Activated B cell treated with CpG ODN at 0.5 μM for 24 hours (primary cell): ENCODE results near the gene SHC1. TPM values are rescaled to one million over a fixed set of nuclear protein-coding genes. Genes with fewer than 3 reads are reported as not detected.

Source experiments
- ATAC-seq: fragments of 200-7000 bp; cut with Tn5 transposase; one replicate; pipeline ENCODE4 v1.10.0; 2021; ENCODE audit warnings: low read depth, mild to moderate bottlenecking, moderate library complexity
- CTCF ChIA-PET: fragments of 350-600 bp; sonication (Branson Sonifier 250); formaldehyde crosslinking; loops from one replicate; lab custom pipeline; 2021; ENCODE audit warnings: antibody characterized with exemption; lab: Charles Lee
- POLR2A ChIA-PET: fragments of 350-600 bp; sonication (Branson Sonifier 250); formaldehyde crosslinking; loops from one replicate; lab custom pipeline; 2021; ENCODE audit warnings: antibody characterized with exemption; lab: Charles Lee
- DNase-seq: peaks from one replicate; pipeline ENCODE4 v3.0.0; 2022
- H3K27ac Mint-ChIP-seq: one replicate; pipeline ENCODE4 v1.8.0; 2020; ENCODE audit warnings: mixed read lengths
- H3K27me3 Mint-ChIP-seq: one replicate; pipeline ENCODE4 v1.8.0; 2021; ENCODE audit warnings: mixed read lengths
- H3K36me3 Mint-ChIP-seq: one replicate; pipeline ENCODE4 v1.8.0; 2021; ENCODE audit warnings: low read depth, mixed read lengths
- H3K4me1 Mint-ChIP-seq: one replicate; pipeline ENCODE4 v1.8.0; 2021; ENCODE audit warnings: mixed read lengths
- H3K4me3 Mint-ChIP-seq: one replicate; pipeline ENCODE4 v1.8.0; 2020; ENCODE audit warnings: mild to moderate bottlenecking, mixed read lengths
- H3K9me3 Mint-ChIP-seq: one replicate; pipeline ENCODE4 v1.8.0; 2020; ENCODE audit warnings: mixed read lengths
- intact Hi-C: fragments of 100-400 bp; cut with micrococcal nuclease; formaldehyde crosslinking; loops from one replicate; pipeline ENCODE4 v1.15.1; 2024
- total RNA-seq: library from RNA; stranded (reverse); gene quantifications from 2 replicates; pipeline ENCODE4 v1.2.3, GENCODE V29; 2022
- TF ChIP-seq, protein P1 (sequence below): fragments of 200-600 bp; IDR thresholded peaks from one replicate; pipeline ENCODE4 v1.8.0; 2022; ENCODE audit warnings: antibody characterized with exemption, mild to moderate bottlenecking

SHC1 gene
- total RNA-seq, 1 donor from 2014 or later = 60.9 TPM

DNA sequence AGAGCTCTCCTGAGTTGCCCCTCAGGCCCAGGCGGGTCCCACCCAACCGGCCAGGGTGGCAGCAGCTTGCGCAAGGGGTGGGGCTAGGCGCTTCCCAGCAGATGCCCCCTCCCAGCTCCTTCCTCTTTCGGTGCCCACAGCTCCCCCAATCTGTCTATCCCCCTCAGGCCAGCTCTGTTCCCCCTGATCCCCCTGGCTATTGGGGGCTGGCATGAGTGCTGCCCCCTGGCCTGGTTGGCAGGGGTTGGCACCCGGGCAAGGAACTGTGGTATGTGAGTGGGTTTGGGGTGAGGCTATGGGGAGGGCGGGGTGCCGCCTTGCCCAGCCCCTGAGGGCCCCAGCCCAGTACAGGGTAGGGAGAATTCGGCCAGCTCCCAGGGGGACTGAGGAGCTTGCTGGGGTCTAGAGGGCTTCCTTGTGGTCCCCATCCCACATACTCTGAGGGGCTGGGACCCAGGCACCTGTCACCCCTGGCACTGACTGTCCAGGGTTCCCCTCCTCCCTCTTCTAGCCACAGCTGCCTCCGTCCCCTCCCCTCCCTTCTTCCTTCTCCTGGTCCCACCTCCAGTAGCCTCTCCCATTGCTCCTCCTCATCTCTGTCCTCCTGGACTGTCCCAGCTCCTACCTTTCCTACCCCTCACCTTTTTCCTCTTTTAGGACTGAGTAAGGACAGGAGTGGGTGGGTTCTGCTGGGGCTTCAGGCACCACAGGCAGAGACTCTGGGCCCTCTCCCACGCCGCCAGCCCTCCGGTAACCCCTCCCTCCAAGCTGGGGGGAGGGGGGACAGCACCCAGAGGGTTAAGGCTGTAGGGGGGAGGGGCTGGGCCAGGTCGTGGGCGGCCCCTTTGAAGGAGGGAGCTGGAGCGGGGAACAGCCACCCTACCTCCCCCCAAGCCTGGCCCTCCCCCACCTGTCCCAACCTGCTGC, 37.7 kb upstream of the SHC1 start:
- H3K4me3 Mint-ChIP-seq = no peak overlapping the region
- intact Hi-C loops = no loop called here
- ChIA-PET POLR2A (interaction anchor here (1.1 to 2.4 kb wide), 3 partner anchors 9 to 72 kb away, joined by 3 to 17 read pairs (median 5); partner anchors contain the start of genes CKS1B and PMVK), CTCF (interaction anchor here (1.1 kb wide), 1 partner anchor 15 kb away, joined by 3 read pairs; the partner anchor contains the start of gene LENEP)
- no peaks in the 10 kb centered on the region for H3K9me3 Mint-ChIP-seq
- no peak for ATAC-seq
- no peaks in the 10 kb centered on the region for H3K27me3 Mint-ChIP-seq
- no peak for DNase-seq
- H3K27ac Mint-ChIP-seq = no peak overlapping the region
- peaks cover 93% of the 10 kb centered on the region for H3K4me1 Mint-ChIP-seq
- TF ChIP-seq, protein P1, sequence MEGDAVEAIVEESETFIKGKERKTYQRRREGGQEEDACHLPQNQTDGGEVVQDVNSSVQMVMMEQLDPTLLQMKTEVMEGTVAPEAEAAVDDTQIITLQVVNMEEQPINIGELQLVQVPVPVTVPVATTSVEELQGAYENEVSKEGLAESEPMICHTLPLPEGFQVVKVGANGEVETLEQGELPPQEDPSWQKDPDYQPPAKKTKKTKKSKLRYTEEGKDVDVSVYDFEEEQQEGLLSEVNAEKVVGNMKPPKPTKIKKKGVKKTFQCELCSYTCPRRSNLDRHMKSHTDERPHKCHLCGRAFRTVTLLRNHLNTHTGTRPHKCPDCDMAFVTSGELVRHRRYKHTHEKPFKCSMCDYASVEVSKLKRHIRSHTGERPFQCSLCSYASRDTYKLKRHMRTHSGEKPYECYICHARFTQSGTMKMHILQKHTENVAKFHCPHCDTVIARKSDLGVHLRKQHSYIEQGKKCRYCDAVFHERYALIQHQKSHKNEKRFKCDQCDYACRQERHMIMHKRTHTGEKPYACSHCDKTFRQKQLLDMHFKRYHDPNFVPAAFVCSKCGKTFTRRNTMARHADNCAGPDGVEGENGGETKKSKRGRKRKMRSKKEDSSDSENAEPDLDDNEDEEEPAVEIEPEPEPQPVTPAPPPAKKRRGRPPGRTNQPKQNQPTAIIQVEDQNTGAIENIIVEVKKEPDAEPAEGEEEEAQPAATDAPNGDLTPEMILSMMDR = no peak
- peaks cover 8% of the 10 kb centered on the region for H3K36me3 Mint-ChIP-seq

DNA sequence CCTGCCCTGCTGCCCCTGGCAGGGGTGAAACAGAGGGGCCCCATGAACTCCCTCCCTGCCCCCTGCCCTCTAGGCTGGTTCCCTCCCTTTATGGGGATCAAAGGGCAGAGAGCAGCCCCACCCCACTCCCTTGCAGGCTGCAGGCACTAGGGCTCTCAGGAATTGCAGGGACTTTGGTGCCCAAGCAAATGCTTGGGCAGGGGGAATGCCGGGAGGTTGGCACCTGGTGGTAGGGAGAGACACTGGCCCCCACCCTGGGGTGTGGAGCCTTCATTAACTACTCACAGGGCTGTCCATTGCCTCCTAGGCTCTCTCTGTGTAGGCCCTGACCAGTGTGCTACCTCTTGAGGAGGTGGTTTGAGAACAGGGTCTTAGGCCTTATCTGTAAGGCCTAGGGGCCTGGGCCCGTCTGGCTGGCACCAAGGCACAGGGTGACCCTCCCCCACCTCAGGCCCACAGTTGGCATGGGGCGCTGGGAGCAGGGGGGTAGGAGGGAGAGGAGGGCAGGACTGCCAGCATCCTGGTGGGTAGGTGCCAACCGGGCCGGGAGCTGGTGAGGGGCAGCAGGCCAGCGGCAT, 36.8 kb upstream of the SHC1 start:
- no peak overlapping the region for H3K27ac Mint-ChIP-seq
- H3K4me1 Mint-ChIP-seq = peaks cover 84% of the 10 kb centered on the region
- H3K4me3 Mint-ChIP-seq = no peak overlapping the region
- H3K36me3 Mint-ChIP-seq = peaks cover 11% of the 10 kb centered on the region
- no peaks in the 10 kb centered on the region for H3K27me3 Mint-ChIP-seq
- no peak for DNase-seq
- H3K9me3 Mint-ChIP-seq = no peaks in the 10 kb centered on the region
- intact Hi-C loops = no loop called here
- CTCF ChIA-PET = interaction anchor here (1.1 to 1.9 kb wide), 2 partner anchors 10 to 14 kb away, joined by 3 to 11 read pairs; partner anchors contain the start of gene LENEP
- no peak for ATAC-seq
- POLR2A ChIA-PET = interaction anchor here (0.6 to 2.4 kb wide), 9 partner anchors 8 to 71 kb away, joined by 3 to 17 read pairs (median 5); partner anchors contain the start of genes CKS1B, FLAD1 and PMVK
- TF ChIP-seq, protein P1 = no peak

DNA sequence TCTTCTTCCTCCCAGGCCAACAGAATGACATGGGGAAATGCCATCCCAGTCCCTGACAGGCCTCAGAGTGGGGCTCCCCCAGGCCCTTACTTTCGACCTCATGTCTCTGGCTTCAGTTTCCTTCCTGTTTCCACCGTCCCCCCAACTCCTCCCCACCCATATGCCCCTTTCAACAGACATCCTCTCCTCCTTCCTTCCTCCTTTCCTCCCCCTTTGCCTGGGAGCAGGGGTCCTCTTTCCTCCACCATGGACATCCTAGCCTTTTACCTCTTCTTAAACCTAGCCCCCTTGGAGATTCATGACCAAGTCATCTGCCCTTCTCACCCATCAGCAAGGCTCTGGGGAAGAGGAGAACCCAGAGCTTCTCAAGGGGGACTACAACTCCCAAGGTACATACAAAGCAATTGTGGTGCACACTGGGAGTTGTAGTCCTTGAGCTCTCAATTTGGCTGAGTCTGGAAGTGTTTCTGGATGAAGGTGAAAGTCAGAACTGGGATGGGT, 36.1 kb upstream of the SHC1 start:
- DNase-seq (no peak), ATAC-seq (peak; percentile 29)
- Mint-ChIP-seq H3K27ac (peak overlapping the region; percentile 88), H3K36me3 (peaks cover 14% of the 10 kb centered on the region), H3K4me1 (peaks cover 78% of the 10 kb centered on the region), H3K4me3 (peak overlapping the region; percentile 75), H3K27me3 (no peaks in the 10 kb centered on the region), H3K9me3 (no peaks in the 10 kb centered on the region)
- ChIA-PET POLR2A (interaction anchor here (0.6 to 2.4 kb wide), 8 partner anchors 9 to 70 kb away, joined by 3 to 17 read pairs (median 6); partner anchors contain the start of genes CKS1B, FLAD1 and PMVK), CTCF (interaction anchor here (0.6 to 1.9 kb wide), 4 partner anchors 10 to 62 kb away, joined by 3 to 11 read pairs (median 3); partner anchors contain the start of gene LENEP)
- TF ChIP-seq, protein P1 = no peak
- intact Hi-C loops = loop anchor here (1.0 kb wide), 1 partner anchor 11 kb away; no protein-coding TSS in a partner anchor

DNA sequence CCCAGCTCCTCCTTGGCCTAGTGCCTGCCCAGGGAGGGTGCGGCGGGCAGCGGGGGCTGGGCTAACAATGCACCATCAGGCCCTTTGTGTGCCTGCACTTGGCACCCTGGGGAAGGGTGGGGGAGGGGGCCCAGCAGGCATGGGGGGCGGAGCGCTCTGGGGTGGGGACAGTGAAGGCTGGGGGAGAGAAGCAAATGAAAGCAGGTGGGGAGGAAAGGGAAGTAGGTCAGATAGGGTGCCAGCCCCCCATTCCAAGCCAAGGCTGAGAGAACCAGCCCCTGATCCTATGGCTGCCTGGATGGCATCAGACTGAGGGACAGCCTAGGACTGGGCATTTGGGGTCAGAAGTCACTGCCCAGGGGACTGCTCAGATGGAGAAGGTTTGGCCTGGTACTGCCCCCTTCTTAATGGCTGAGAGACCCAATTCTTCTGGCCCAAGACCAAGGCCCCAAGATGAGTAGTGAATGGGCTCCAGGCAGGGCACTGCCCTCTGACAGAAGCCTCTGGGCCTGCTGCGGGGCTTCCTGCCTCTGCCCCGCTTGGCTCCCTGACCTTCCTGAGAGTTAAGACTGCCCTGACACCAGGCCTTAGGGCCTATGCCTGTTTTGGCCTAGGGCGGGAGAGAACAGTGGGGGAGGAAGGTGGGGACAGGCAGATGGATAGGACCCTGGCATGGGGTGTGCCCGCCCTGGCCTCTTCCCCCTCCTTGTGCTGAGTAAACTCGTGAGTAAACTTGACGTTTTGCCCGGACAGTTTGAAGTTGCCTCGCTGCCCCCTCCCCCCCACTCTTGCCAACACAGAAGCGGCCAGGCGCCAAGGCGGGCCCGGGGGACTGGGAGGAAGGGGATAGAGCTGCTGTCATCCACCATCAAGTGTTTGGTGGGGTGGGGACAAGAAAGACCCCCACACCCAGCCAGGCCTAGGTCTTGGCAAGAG, 34.8 kb upstream of the SHC1 start:
- Mint-ChIP-seq H3K4me1 (peaks cover 67% of the 10 kb centered on the region), H3K4me3 (peak overlapping the region; percentile 90), H3K9me3 (no peaks in the 10 kb centered on the region), H3K27ac (peak overlapping the region; percentile 88), H3K27me3 (no peaks in the 10 kb centered on the region), H3K36me3 (peaks cover 11% of the 10 kb centered on the region)
- TF ChIP-seq, protein P1 = no peak
- POLR2A ChIA-PET = interaction anchor here (0.6 to 7.2 kb wide), 6 partner anchors 10 to 50 kb away, joined by 4 to 85 read pairs (median 14); partner anchors contain the start of genes CKS1B and FLAD1
- CTCF ChIA-PET = interaction anchor here (0.6 to 1.9 kb wide), 3 partner anchors 12 to 61 kb away, joined by 3 to 11 read pairs (median 6); no protein-coding TSS in a partner anchor
- ATAC-seq = no peak
- intact Hi-C loops = loop anchor here (1.0 kb wide), 1 partner anchor 12 kb away; no protein-coding TSS in a partner anchor
- no peak for DNase-seq
